Kidney (tissue), 14 donors: Measurements from ENCODE around the gene STK11. TPM values are rescaled to one million over a fixed set of nuclear protein-coding genes. Genes with fewer than 3 reads are reported as not detected.

Experiments used
- DNase-seq, 5 donors: peaks; one replicate each; pipeline ENCODE4 v3.0.0-alpha.2; 2013 to 2020
- FAIRE-seq: peaks from 2 replicates; lab custom pipeline; 2012; peaks lifted over from hg19 to GRCh38; lab: Jason Lieb, UNC
- H3K27ac ChIP-seq, 2 donors: one replicate each; pipeline ENCODE4 v1.7.0; 2013; ENCODE audit warnings: low read depth in 2 of 2, low read length in 2 of 2, inconsistent platforms in 1 of 2
- H3K27me3 ChIP-seq: one replicate; pipeline ENCODE4 v1.7.1; 2013; ENCODE audit warnings: low read length, inconsistent platforms; ENCODE audit not compliant: control insufficient read depth, insufficient read depth
- H3K36me3 ChIP-seq, 3 donors: one replicate each; pipeline versions ENCODE4 v1.7.0 to v1.7.1; 2013; ENCODE audit warnings: low read length in 3 of 3, control low read depth in 1 of 3, inconsistent platforms in 1 of 3; ENCODE audit not compliant: insufficient read depth in 3 of 3, control insufficient read depth in 2 of 3
- H3K4me1 ChIP-seq, 3 donors: one replicate each; pipeline versions ENCODE4 v1.7.0 to v1.7.1; 2013; ENCODE audit warnings: low read length in 3 of 3, inconsistent platforms in 1 of 3, low read depth in 1 of 3; ENCODE audit not compliant: control insufficient read depth in 2 of 3, insufficient read depth in 2 of 3
- H3K4me3 ChIP-seq, 3 donors: one replicate each; pipeline versions ENCODE4 v1.7.0 to v1.8.1; 2013; ENCODE audit warnings: low read length in 3 of 3, control low read depth in 1 of 3, inconsistent platforms in 1 of 3
- H3K9ac ChIP-seq, 3 donors: one replicate each; pipeline versions ENCODE4 v1.7.0 to v1.7.1; 2013; ENCODE audit warnings: low read length in 3 of 3, control low read depth in 1 of 3, inconsistent platforms in 1 of 3
- H3K9me3 ChIP-seq, 3 donors: one replicate each; pipeline versions ENCODE4 v1.7.0 to v1.7.1; 2013; ENCODE audit warnings: low read length in 3 of 3, control low read depth in 1 of 3, inconsistent platforms in 1 of 3; ENCODE audit not compliant: control insufficient read depth in 2 of 3, insufficient read depth in 1 of 3
- CTCF ChIP-seq: IDR thresholded peaks from 3 replicates; pipeline ENCODE4 v1.5.1; 2012; ENCODE audit warnings: mild to moderate bottlenecking, moderate library complexity, borderline replicate concordance; ENCODE audit not compliant: insufficient read depth; ENCODE audit errors: extremely low read depth
- intact Hi-C: fragments of 100-400 bp; cut with DNase I; formaldehyde crosslinking; loops from one replicate; pipeline ENCODE4 v1.11.1; 2022
- polyA plus RNA-seq: library from polyadenylated mRNA; stranded (reverse); fragments of 350-450 nt; fragmentation: Illumina TruSeq; extraction: RNeasy Lipid Tissue Mini Kit (QIAGEN cat#74804); gene quantifications from one replicate; pipeline ENCODE4 v1.2.3, GENCODE V29; 2014; ENCODE audit warnings: low read depth, low replicate concordance; ENCODE audit not compliant: insufficient read depth
- total RNA-seq: library from RNA; stranded (reverse); fragmentation: NEBNext Ultra II Directional; extraction: Animal tissue kit (Norgen Biotek cat#: 25700); gene quantifications from one replicate; pipeline ENCODE4 v1.2.1, GENCODE V29; 2021
- donor health status: control.
- donor health status: control.
- donor health status: control.
- donor health status: control.
- donor health status: control.
- donor health status: DM: yes; HTN: yes; CAD: no.
- donor health status: Normal renal cell carcinoma (clear cell type).

STK11 gene
- total and polyA plus RNA-seq, 2 donors from 2014 or later, result 40.7 to 57.7 TPM

- Histone ChIP-seq H3K36me3 (peaks cover 0 to 3% (median 0%) of the 10 kb centered on the region in 3 donors), H3K4me3 (peak within 1 kb of the TSS; percentile 54 to 82 (median 64)), H3K9ac (peak within 1 kb of the TSS; percentile 30 to 94 (median 84)), H3K4me1 (peaks cover 5 to 30% (median 20%) of the 10 kb centered on the region in 3 donors), H3K9me3 (peaks cover 0 to 2% (median 0%) of the 10 kb centered on the region in 3 donors), H3K27ac (peak within 1 kb of the TSS; percentile 91 to 94), H3K27me3 (no peaks in the 10 kb centered on the region)
- intact Hi-C loops, result no loop called here
- TF ChIP-seq CTCF, result no peak
- FAIRE-seq (no peak), DNase-seq (peak; percentile 89 to 96 (median 94))
Observed at GRCh38 chr19:1173845-1174809, 31.5 kb upstream of the STK11 start, which contains the start of gene SBNO2. TSS of gene SBNO2 (minus strand) at chr19:1174268. CDS start at chr19:1154276, 19,992 bp downstream.

GRCh38 chr19:1177322-1178114, 28.1 kb upstream of the STK11 start:
- no peaks in the 10 kb centered on the region for H3K9me3 ChIP-seq
- no peak for TF ChIP-seq CTCF
- H3K27ac ChIP-seq, result peak overlapping the region in 1 of 2 donors; percentile 43
- H3K27me3 ChIP-seq, result no peaks in the 10 kb centered on the region
- peaks cover 0 to 14% (median 0%) of the 10 kb centered on the region in 3 donors for H3K4me1 ChIP-seq
- H3K4me3 ChIP-seq, result no peak overlapping the region
- intact Hi-C loops, result no loop called here
- FAIRE-seq (no peak), DNase-seq (peak in 1 of 5 donors; percentile 84)
- H3K9ac ChIP-seq, result no peak overlapping the region
- no peaks in the 10 kb centered on the region for H3K36me3 ChIP-seq

DNA sequence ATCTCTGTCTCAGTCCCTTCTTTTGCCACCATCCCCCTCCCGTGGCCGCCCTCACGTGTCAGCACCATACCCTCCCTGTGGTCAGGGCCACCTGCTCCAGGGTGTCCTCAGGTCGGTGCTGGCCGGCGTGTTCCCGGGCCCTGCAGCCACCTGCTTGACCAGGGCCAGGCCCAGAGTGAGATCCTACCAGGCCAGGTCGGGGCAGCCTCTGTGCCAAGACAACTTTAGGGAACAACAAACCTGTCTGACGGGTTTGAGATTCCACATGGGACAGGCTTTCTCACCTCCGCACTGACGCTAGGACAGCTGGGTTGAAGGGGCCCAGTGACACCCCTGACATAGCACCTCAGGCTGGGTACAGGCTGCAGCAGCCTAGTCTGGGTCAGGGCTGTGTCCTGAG, 24.0 kb upstream of the STK11 start:
- Histone ChIP-seq H3K4me1 (peaks cover 0 to 13% (median 0%) of the 10 kb centered on the region in 3 donors), H3K27ac (peak overlapping the region; percentile 84 to 86), H3K9ac (no peak overlapping the region), H3K4me3 (no peak overlapping the region), H3K27me3 (no peaks in the 10 kb centered on the region), H3K36me3 (no peaks in the 10 kb centered on the region), H3K9me3 (no peaks in the 10 kb centered on the region)
- TF ChIP-seq CTCF, result no peak
- intact Hi-C loops, result loop anchor here (10.0 kb wide), 1 partner anchor 57 kb away; no protein-coding TSS in a partner anchor
- DNase-seq (peak in 3 of 5 donors; percentile 45 to 89 (median 59)), FAIRE-seq (no peak)
